ENCODE measurements around the gene KHDC4. TPM values are rescaled to one million over a fixed set of nuclear protein-coding genes. Genes with fewer than 3 reads are reported as not detected.

KHDC4 gene
- total and polyA plus RNA-seq, 12 donors: 14.3 to 33.8 (median 22.0) TPM

DNA sequence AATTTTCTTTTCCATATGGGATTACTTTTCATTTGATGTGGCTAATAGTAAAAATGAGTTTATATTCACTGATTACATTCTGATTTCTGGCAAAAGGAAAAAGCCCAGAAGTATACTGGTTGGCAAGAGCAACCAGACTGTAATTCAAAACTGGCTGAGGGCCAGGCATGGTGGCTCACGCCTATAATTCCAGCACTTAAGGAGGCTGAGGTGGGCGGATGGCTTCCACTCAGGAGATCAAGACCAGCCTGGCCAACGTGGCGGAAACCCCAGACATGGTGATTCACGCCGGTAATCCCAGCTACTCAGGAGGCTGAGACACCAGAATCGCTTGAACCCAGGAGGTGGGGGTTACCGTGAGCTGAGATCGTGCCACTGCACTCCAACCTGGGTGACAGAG lies 60.4 kb downstream of the KHDC4 start:
- DNase-seq (no peak), ATAC-seq (no peak)
- no peaks in the 10 kb centered on the region for H3K27me3 ChIP-seq
- TF ChIP-seq, protein P1, sequence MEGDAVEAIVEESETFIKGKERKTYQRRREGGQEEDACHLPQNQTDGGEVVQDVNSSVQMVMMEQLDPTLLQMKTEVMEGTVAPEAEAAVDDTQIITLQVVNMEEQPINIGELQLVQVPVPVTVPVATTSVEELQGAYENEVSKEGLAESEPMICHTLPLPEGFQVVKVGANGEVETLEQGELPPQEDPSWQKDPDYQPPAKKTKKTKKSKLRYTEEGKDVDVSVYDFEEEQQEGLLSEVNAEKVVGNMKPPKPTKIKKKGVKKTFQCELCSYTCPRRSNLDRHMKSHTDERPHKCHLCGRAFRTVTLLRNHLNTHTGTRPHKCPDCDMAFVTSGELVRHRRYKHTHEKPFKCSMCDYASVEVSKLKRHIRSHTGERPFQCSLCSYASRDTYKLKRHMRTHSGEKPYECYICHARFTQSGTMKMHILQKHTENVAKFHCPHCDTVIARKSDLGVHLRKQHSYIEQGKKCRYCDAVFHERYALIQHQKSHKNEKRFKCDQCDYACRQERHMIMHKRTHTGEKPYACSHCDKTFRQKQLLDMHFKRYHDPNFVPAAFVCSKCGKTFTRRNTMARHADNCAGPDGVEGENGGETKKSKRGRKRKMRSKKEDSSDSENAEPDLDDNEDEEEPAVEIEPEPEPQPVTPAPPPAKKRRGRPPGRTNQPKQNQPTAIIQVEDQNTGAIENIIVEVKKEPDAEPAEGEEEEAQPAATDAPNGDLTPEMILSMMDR (IDR thresholded peaks at IDR 0.05): no peak
- no peak overlapping the region for H3K27ac ChIP-seq
- 85 to 86% methylated on average over 9 of the region's 9 CpGs for WGBS, 2 donors
- no peak overlapping the region for H3K4me3 ChIP-seq
- peaks cover 0 to 50% (median 0%) of the 10 kb centered on the region in 9 donors for H3K36me3 ChIP-seq
- H3K9me3 ChIP-seq: no peaks in the 10 kb centered on the region
- intact Hi-C loops (cut with DNase I): no loop called here
- peaks cover 5 to 23% (median 14%) of the 10 kb centered on the region in 9 donors for H3K4me1 ChIP-seq

DNA sequence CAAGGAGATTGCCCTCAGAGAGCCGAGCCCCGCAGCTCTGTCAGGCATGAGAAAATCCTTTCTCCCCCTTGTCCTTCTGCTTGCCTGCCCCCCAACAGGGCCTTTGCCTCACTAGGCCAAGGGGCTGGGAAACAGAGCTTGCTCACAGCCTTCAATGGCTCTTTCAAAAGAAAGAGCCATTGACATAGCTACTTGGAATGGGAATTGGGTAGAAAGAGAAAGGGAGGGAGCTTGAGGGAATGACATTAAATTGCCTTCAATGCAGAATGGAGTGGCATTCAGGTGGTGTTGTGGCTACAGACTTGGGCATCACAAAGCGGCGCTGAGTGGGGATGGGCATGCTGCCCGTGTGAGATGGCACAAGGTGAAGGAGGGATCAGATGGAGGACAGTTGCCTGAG lies 61.7 kb downstream of the KHDC4 start:
- no peaks in the 10 kb centered on the region for H3K27me3 ChIP-seq
- WGBS, 2 donors: 95% methylated on average over 5 of the region's 5 CpGs
- H3K9me3 ChIP-seq: no peaks in the 10 kb centered on the region
- no peak for DNase-seq
- no peak overlapping the region for H3K4me3 ChIP-seq
- ATAC-seq: peak in 1 of 8 donors; percentile 16
- H3K27ac ChIP-seq: peak overlapping the region in 1 of 10 donors; percentile 20
- peaks cover 0 to 57% (median 0%) of the 10 kb centered on the region in 9 donors for H3K36me3 ChIP-seq
- H3K4me1 ChIP-seq: peaks cover 5 to 23% (median 14%) of the 10 kb centered on the region in 9 donors
- intact Hi-C loops (cut with DNase I): no loop called here
- TF ChIP-seq, protein P1 (IDR thresholded peaks at IDR 0.05): no peak

DNA sequence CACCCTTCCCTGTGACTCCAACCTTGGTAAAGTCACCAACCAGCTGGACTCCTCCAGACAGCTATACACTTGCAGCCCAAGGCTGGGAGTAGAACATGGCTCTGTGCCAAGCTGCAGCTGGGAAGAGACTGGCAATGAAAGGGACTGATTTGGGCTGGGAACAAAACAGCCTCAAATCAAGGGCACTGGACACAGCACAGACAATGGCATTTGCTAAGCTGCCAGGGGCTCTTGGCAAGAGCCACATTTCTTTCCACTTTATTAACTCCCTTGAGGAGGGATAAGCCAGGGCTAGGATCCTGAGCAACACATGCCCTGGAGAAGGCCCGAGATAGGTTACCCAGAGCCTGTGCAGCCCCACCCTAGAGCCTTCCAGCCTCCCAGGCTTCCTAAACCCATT lies 62.8 kb downstream of the KHDC4 start:
- Histone ChIP-seq H3K27me3 (no peaks in the 10 kb centered on the region), H3K4me1 (peaks cover 5 to 23% (median 14%) of the 10 kb centered on the region in 9 donors), H3K9me3 (no peaks in the 10 kb centered on the region), H3K36me3 (peaks cover 0 to 60% (median 0%) of the 10 kb centered on the region in 9 donors), H3K27ac (peak overlapping the region in 6 of 10 donors; percentile 6 to 62 (median 27)), H3K4me3 (no peak overlapping the region)
- ATAC-seq: peak; percentile 45 to 89 (median 76)
- WGBS, 2 donors: 29 to 32% methylated on average over 1 of the region's 1 CpG
- TF ChIP-seq, protein P1 (IDR thresholded peaks at IDR 0.05): no peak
- peak; percentile 53 to 55 for DNase-seq
- intact Hi-C loops (cut with DNase I): no loop called here

DNA sequence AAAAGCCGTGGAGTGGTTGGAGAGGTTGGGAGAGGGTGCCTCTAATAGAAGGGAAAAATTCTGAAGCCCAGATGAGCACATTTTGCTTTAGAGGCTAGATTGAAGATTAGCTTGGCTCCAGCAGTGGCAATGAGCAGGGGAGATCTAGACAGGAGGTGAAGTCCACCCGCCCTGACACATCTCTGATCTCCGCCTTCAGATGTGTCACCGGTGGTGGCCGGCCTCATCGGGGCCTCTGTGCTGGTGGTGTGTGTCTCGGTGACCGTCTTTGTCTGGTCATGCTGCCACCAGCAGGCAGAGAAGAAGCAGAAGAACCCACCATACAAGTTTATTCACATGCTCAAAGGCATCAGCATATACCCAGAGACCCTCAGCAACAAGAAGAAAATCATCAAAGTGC lies 66.4 kb downstream of the KHDC4 start:
- ATAC-seq (no peak), DNase-seq (no peak)
- H3K4me3 ChIP-seq: no peak overlapping the region
- WGBS, 2 donors: 92 to 96% methylated on average over 8 of the region's 8 CpGs
- peaks cover 5 to 23% (median 14%) of the 10 kb centered on the region in 9 donors for H3K4me1 ChIP-seq
- H3K27ac ChIP-seq: no peak overlapping the region
- TF ChIP-seq, protein P1 (IDR thresholded peaks at IDR 0.05): no peak
- intact Hi-C loops (cut with DNase I): no loop called here
- H3K27me3 ChIP-seq: no peaks in the 10 kb centered on the region
- peaks cover 0 to 42% (median 0%) of the 10 kb centered on the region in 9 donors for H3K36me3 ChIP-seq
- no peaks in the 10 kb centered on the region for H3K9me3 ChIP-seq
